Fibroblast of pulmonary artery (primary cell): ENCODE measurements around the gene TAS2R30.

Experiments used
- DNase-seq: peaks from one replicate; pipeline ENCODE4 v3.0.0-alpha.2; 2010; ENCODE audit warnings: low read depth
- H3K4me3 ChIP-seq: replicated peaks from 2 replicates; pipeline ENCODE4 v1.5.1; 2011; ENCODE audit warnings: low read depth, mild to moderate bottlenecking, control low read depth, low read length, moderate library complexity
- CTCF ChIP-seq: IDR thresholded peaks from 2 replicates; pipeline ENCODE4 v1.5.1; 2011; ENCODE audit warnings: mild to moderate bottlenecking, control low read depth, low read length, inconsistent platforms; ENCODE audit errors: missing control alignments

The TAS2R30 gene

GRCh38 chr12:11134305-11134704 is at the start of gene TAS2R30:
TAS2R30 (minus strand) TSS chr12:11134644; CDS start chr12:11134244, 400 bp downstream.
- TF ChIP-seq CTCF: no peak
- no peak for DNase-seq
- H3K4me3 ChIP-seq: no peak within 1 kb of the TSS

GRCh38 chr12:11183011-11183410 is 48.6 kb upstream of the TAS2R30 start:
- no peak overlapping the region for H3K4me3 ChIP-seq
- no peak for DNase-seq
- TF ChIP-seq CTCF: no peak

GRCh38 chr12:11182529-11182928 is 48.1 kb upstream of the TAS2R30 start:
- no peak overlapping the region for H3K4me3 ChIP-seq
- no peak for DNase-seq
- no peak for TF ChIP-seq CTCF

- DNase-seq: no peak
- TF ChIP-seq CTCF: no peak
- H3K4me3 ChIP-seq: no peak overlapping the region
Observed at GRCh38 chr12:11178250-11178649, 43.8 kb upstream of the TAS2R30 start.

- DNase-seq: peak; percentile 25
- TF ChIP-seq CTCF: no peak
- H3K4me3 ChIP-seq: no peak overlapping the region
Observed at GRCh38 chr12:11174022-11174421, 39.6 kb upstream of the TAS2R30 start.

GRCh38 chr12:11171969-11172675 is 37.7 kb upstream of the TAS2R30 start:
- DNase-seq: peak; percentile 39
- peak overlapping the region; percentile 93 for H3K4me3 ChIP-seq
- no peak for TF ChIP-seq CTCF
